ENCODE data around the gene LDLRAD3.

The LDLRAD3 gene

DNA sequence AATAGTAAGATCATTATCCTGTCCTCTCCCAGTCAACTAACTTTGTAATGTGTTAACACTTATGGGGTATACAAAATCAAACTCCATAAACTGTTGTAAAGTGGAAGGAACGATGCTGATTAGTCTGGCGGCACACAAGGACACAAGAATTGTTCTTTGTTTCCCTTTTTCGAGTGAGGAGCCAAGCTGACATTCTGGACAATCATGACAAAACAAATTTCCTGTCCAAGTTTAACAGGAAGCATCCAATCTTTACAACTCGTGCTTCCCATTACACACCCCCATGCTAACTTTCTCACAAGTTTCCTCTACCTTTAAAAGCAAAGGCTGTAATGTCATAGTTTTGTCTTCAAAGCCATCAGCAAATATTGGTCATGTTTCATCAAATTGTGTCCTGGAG, 20.4 kb upstream of the LDLRAD3 start:
- Histone ChIP-seq H2AFZ (ENCODE audit: low read length) (no peak overlapping the region), H3F3A (ENCODE audit: low read depth) (no peaks in the 10 kb centered on the region), H4K20me1 (ENCODE audit: insufficient read depth, low read length, poor library complexity, severe bottlenecking) (no peaks in the 10 kb centered on the region), H3K4me3 (ENCODE audit: low read length, poor library complexity, severe bottlenecking) (no peak overlapping the region), H3K9ac (ENCODE audit: low read depth, low read length, poor library complexity, severe bottlenecking) (no peak overlapping the region), H3K36me3 (ENCODE audit: insufficient read depth, low read length) (no peaks in the 10 kb centered on the region), H3K9me2 (replicated peaks; ENCODE audit: low read depth, low read length) (no peaks in the 10 kb centered on the region), H3K4me1 (ENCODE audit: insufficient read depth, low read length, poor library complexity, severe bottlenecking) (peaks cover 45% of the 10 kb centered on the region), H3K79me2 (ENCODE audit: insufficient read depth, low read length) (no peaks in the 10 kb centered on the region), H3K9me3 (ENCODE audit: insufficient read depth, low read depth, low read length) (no peaks in the 10 kb centered on the region), H3K4me2 (ENCODE audit: low read depth, low read length, poor library complexity, severe bottlenecking) (no peak overlapping the region), H3K27me3 (ENCODE audit: insufficient read depth, low read length, poor library complexity, severe bottlenecking) (no peaks in the 10 kb centered on the region)
- TF ChIP-seq EZH2phosphoT487 (IDR thresholded peaks at IDR 0.05; ENCODE audit: borderline replicate concordance) = no peak
- TF ChIP-seq CTCF (conservative IDR thresholded peaks at IDR 0.05; ENCODE audit: low read length) = no peak

DNA sequence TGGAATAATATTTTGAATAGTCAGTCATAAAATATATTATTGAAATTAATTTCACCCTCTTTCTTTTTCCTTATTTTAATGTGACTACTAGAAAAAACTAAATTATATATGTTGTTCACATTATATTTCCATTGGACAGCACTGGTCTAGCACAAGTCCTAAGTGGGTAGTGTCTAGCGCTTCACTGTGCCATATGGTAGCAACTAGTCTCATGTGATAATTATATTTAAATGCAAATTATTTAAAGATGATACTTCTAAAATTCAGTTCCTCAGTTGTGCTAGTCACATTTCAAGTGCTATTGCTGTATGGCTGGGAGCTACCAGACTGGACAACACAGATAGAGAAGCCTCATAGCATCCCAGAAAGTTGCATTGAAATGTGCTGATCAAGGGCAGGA, 19.1 kb upstream of the LDLRAD3 start:
- H3K4me3 ChIP-seq (ENCODE audit: low read length, poor library complexity, severe bottlenecking) = no peak overlapping the region
- H3K79me2 ChIP-seq (ENCODE audit: insufficient read depth, low read length) = no peaks in the 10 kb centered on the region
- H3F3A ChIP-seq (ENCODE audit: low read depth) = no peaks in the 10 kb centered on the region
- H2AFZ ChIP-seq (ENCODE audit: low read length) = no peak overlapping the region
- H4K20me1 ChIP-seq (ENCODE audit: insufficient read depth, low read length, poor library complexity, severe bottlenecking) = no peaks in the 10 kb centered on the region
- no peak overlapping the region for H3K9ac ChIP-seq (ENCODE audit: low read depth, low read length, poor library complexity, severe bottlenecking)
- no peaks in the 10 kb centered on the region for H3K36me3 ChIP-seq (ENCODE audit: insufficient read depth, low read length)
- H3K9me3 ChIP-seq (ENCODE audit: insufficient read depth, low read depth, low read length) = no peaks in the 10 kb centered on the region
- TF ChIP-seq EZH2phosphoT487 (IDR thresholded peaks at IDR 0.05; ENCODE audit: borderline replicate concordance) = no peak
- no peak for TF ChIP-seq CTCF (conservative IDR thresholded peaks at IDR 0.05; ENCODE audit: low read length)
- no peak overlapping the region for H3K4me2 ChIP-seq (ENCODE audit: low read depth, low read length, poor library complexity, severe bottlenecking)
- no peaks in the 10 kb centered on the region for H3K9me2 ChIP-seq (replicated peaks; ENCODE audit: low read depth, low read length)
- no peaks in the 10 kb centered on the region for H3K27me3 ChIP-seq (ENCODE audit: insufficient read depth, low read length, poor library complexity, severe bottlenecking)
- peaks cover 37% of the 10 kb centered on the region for H3K4me1 ChIP-seq (ENCODE audit: insufficient read depth, low read length, poor library complexity, severe bottlenecking)

GRCh38 chr11:35927104-35927503, 16.8 kb upstream of the LDLRAD3 start:
- Histone ChIP-seq H2AFZ (ENCODE audit: low read length) (peak overlapping the region; percentile 91), H3K4me2 (ENCODE audit: low read depth, low read length, poor library complexity, severe bottlenecking) (peak overlapping the region; percentile 76), H3K9ac (ENCODE audit: low read depth, low read length, poor library complexity, severe bottlenecking) (peak overlapping the region; percentile 53), H3K4me1 (ENCODE audit: insufficient read depth, low read length, poor library complexity, severe bottlenecking) (peaks cover 31% of the 10 kb centered on the region), H3K36me3 (ENCODE audit: insufficient read depth, low read length) (no peaks in the 10 kb centered on the region), H3K9me3 (ENCODE audit: insufficient read depth, low read depth, low read length) (no peaks in the 10 kb centered on the region), H3K4me3 (ENCODE audit: low read length, poor library complexity, severe bottlenecking) (peak overlapping the region; percentile 49), H3K27me3 (ENCODE audit: insufficient read depth, low read length, poor library complexity, severe bottlenecking) (no peaks in the 10 kb centered on the region), H3K79me2 (ENCODE audit: insufficient read depth, low read length) (no peaks in the 10 kb centered on the region), H4K20me1 (ENCODE audit: insufficient read depth, low read length, poor library complexity, severe bottlenecking) (no peaks in the 10 kb centered on the region), H3K9me2 (replicated peaks; ENCODE audit: low read depth, low read length) (no peaks in the 10 kb centered on the region), H3F3A (ENCODE audit: low read depth) (no peaks in the 10 kb centered on the region)
- TF ChIP-seq CTCF (conservative IDR thresholded peaks at IDR 0.05; ENCODE audit: low read length) (no peak), EZH2phosphoT487 (IDR thresholded peaks at IDR 0.05; ENCODE audit: borderline replicate concordance) (no peak)

Data from Loucy (cell line).